Measurements from ENCODE around the gene HRK. TPM values are rescaled to one million over a fixed set of nuclear protein-coding genes. Genes with fewer than 3 reads are reported as not detected.

Gene HRK
- total and polyA plus RNA-seq, 9 of the 15 experiments (the other 6 are each of a cell fraction or from before 2014, with no cell fraction given): 0.01 to 0.05 (median 0.04) TPM; not detected in 6

GRCh38 chr12:116922194-116922897 is 41.1 kb upstream of the HRK start:
- FAIRE-seq (no peak), DNase-seq (ENCODE audit: extremely low read depth in 1 of 4, low spot score in 3 of 4) (no peak), ATAC-seq (no peak)
- no peak for TF ChIP-seq ZNF347 (CRISPR knock-in tag; IDR thresholded peaks at IDR 0.05; ENCODE audit: low read depth)
- no peak for TF ChIP-seq FOXA3 (CRISPR knock-in tag; conservative IDR thresholded peaks at IDR 0.05 in 1 of 2, IDR thresholded peaks at IDR 0.05 in 1 of 2)
- TF ChIP-seq, protein P1, sequence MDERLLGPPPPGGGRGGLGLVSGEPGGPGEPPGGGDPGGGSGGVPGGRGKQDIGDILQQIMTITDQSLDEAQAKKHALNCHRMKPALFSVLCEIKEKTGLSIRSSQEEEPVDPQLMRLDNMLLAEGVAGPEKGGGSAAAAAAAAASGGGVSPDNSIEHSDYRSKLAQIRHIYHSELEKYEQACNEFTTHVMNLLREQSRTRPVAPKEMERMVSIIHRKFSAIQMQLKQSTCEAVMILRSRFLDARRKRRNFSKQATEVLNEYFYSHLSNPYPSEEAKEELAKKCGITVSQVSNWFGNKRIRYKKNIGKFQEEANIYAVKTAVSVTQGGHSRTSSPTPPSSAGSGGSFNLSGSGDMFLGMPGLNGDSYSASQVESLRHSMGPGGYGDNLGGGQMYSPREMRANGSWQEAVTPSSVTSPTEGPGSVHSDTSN (CRISPR knock-in tag; IDR thresholded peaks at IDR 0.05; ENCODE audit: low read depth): no peak
- TF ChIP-seq, protein P1 (tag; conservative IDR thresholded peaks at IDR 0.05; ENCODE audit: low read depth): no peak
- TF ChIP-seq PTBP1 (IDR thresholded peaks at IDR 0.05; ENCODE audit: low read depth, low read length): no peak
- no peak for TF ChIP-seq GABPB1 (CRISPR knock-in tag; IDR thresholded peaks at IDR 0.05)
- no peak for TF ChIP-seq SIRT6 (IDR thresholded peaks at IDR 0.05; ENCODE audit: low read depth, low read length)
- WGBS (ENCODE audit: insufficient coverage, low coverage, missing lambda C conversion rate): 42% methylated on average over 2 of the region's 2 CpGs
- Histone ChIP-seq H4K20me1 (replicated peaks; ENCODE audit: control insufficient read depth, insufficient read depth, low read length) (no peaks in the 10 kb centered on the region), H3K9me3 (replicated peaks; ENCODE audit: control insufficient read depth, insufficient read depth, low read depth, low read length) (no peaks in the 10 kb centered on the region), H3K79me2 (ENCODE audit: control insufficient read depth, insufficient read depth, low read length) (peaks cover 7% of the 10 kb centered on the region; the same call in 2 of the 3 replicates), H3K9ac (ENCODE audit: insufficient read depth in 1 of 2, low read depth in 2 of 2, low read length in 2 of 2) (no peak overlapping the region), H3K4me3 (no peak overlapping the region), H3K27ac (ENCODE audit: extremely low read depth, low read depth, low read length) (no peak overlapping the region), H3K9me1 (ENCODE audit: control insufficient read depth, insufficient read depth, low read length) (no peaks in the 10 kb centered on the region), H3K27me3 (ENCODE audit: control insufficient read depth in 2 of 2, insufficient read depth in 2 of 2, low read length in 2 of 2) (no peaks in the 10 kb centered on the region), H3K4me1 (replicated peaks in 1 of 2; ENCODE audit: control insufficient read depth in 2 of 2, insufficient read depth in 2 of 2, low read length in 2 of 2) (peaks cover 3 to 40% of the 10 kb centered on the region in 2 experiments), H3K4me2 (ENCODE audit: insufficient read depth, low read length) (no peak overlapping the region), H2AFZ (ENCODE audit: low read depth, low read length) (no peak overlapping the region), H3K36me3 (ENCODE audit: control insufficient read depth, insufficient read depth, low read length) (no peaks in the 10 kb centered on the region)
- POLR2A ChIA-PET: no interaction called here
- in situ Hi-C loops (cut with MboI): no loop called here
- no TSS peak for BruUV-seq (replicated peaks)
- intact Hi-C loops (cut with micrococcal nuclease): no loop called here
- CTCF ChIA-PET (ENCODE audit: low intra/inter-chr PET ratio): no interaction called here
